HG03025 (cell line): ENCODE measurements around the gene MAGEA4.
"Not testable (repeated sequence)": the region's sequence is repeated elsewhere in the genome, so short reads cannot be mapped to it uniquely, and the experiment has no call there.

Experiments
- ATAC-seq: cut with Tn5 transposase; IDR thresholded peaks from one replicate; pipeline ENCODE4 v1.9.1; 2021; ENCODE audit warnings: mild to moderate bottlenecking, moderate library complexity; ENCODE audit not compliant: unreplicated experiment, low FRiP score

The MAGEA4 gene

GRCh38 chrX:151912780-151913179 is at the start of gene MAGEA4:
Gene MAGEA4 (plus strand): TSS chrX:151912889. CDS start chrX:151923665, 10,776 bp downstream.
- ATAC-seq, result no peak

- ATAC-seq, result no peak
Measured at GRCh38 chrX:151870602-151871001, 42.1 kb upstream of the MAGEA4 start.

GRCh38 chrX:151871244-151871643 is 41.4 kb upstream of the MAGEA4 start:
- ATAC-seq, result no peak

GRCh38 chrX:151873096-151873495 is 39.6 kb upstream of the MAGEA4 start:
- ATAC-seq, result no peak

- ATAC-seq, result no peak
Measured at GRCh38 chrX:151875270-151876026, 37.2 kb upstream of the MAGEA4 start.

DNA sequence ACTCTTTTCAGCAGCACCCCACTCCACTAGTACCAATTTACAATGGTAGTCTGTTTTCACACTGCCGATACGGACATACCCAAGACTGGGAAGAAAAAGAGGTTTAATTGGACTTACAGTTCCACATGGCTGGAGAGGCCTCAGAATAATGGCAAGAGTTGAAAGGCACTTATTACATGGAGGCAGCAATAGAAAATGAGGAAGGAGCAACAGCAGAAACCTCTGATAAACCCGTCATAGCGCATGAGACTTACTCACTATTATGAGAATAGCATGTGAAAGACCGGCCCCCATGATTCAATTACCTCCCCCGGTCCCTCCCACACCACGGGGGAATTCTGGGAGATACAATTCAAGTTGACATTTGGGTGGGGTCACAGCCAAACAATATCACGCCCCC is 34.1 kb upstream of the MAGEA4 start:
- ATAC-seq, result no peak

- ATAC-seq, result no peak
Measured at GRCh38 chrX:151879856-151880255, 32.8 kb upstream of the MAGEA4 start.

DNA sequence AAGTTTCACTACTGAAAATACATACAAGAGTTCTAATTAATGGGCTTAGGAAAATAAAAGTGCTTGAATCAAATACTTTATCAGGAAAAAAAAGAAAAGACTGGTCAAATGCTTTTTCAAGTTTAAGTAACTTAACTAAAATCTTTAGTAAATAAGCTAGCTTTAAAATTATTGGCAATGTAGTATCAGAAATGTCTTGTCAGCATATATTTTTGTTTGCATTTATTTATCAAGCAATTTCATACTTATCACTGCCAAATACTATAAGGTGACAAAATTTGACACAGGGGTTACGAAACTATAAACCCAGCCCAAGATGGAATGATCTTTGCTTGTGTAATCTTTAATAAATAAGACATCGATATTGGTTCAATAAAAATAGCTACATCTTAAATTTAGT is 31.8 kb upstream of the MAGEA4 start:
- no peak for ATAC-seq

GRCh38 chrX:151889421-151889820 is 23.3 kb upstream of the MAGEA4 start:
- no peak for ATAC-seq

- no peak for ATAC-seq
Measured at GRCh38 chrX:151896734-151897474, 15.8 kb upstream of the MAGEA4 start.

DNA sequence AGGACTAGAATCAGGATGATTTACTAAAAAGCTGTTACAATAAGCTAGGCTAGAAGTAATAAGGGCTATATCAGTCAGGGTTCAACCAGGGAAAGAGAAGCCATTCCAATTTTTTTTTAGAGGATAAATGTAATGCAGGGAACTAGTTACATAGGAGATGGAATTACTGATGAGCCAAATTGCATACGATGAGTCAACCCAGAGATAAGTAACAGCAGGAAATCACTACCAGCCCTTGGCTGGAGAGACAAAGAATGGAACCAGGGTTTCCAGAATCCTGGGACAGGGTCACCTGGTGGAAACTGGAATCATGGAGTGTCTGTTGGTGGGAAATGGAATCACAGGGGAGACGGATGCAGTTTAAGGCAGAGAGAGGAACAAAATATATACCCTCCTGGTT is 13.1 kb upstream of the MAGEA4 start:
- ATAC-seq, result no peak

- no peak for ATAC-seq
Measured at GRCh38 chrX:151901826-151902225, 10.9 kb upstream of the MAGEA4 start.

GRCh38 chrX:151902813-151903591 is 9.7 kb upstream of the MAGEA4 start:
- ATAC-seq, result no peak

DNA sequence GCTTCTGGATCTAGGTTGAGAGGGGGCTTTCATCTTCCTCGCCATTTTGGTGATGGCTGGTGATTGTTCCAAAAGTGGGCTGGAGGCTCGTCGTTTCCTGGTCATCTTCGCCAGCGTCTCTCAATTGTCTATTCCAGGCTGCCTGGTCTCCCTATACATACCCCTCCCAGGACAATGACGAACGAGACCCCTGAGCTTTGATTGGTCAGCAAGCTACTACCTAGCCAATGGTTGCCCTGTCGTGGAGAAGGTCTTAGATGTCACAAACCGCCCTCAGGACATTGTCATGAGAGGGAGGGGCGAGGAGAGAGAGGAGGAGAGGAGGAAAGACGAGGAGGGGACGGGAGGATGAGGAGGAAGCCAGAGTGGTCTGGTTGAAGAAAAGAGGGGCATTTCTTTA is 7.7 kb upstream of the MAGEA4 start:
- no peak for ATAC-seq

GRCh38 chrX:151912221-151912620 is 468 bp upstream of the MAGEA4 start:
- no peak for ATAC-seq

GRCh38 chrX:151918736-151919135 is 6.0 kb downstream of the MAGEA4 start:
- ATAC-seq, result not testable (repeated sequence)

GRCh38 chrX:151919610-151920009 is 6.9 kb downstream of the MAGEA4 start:
- no peak for ATAC-seq

DNA sequence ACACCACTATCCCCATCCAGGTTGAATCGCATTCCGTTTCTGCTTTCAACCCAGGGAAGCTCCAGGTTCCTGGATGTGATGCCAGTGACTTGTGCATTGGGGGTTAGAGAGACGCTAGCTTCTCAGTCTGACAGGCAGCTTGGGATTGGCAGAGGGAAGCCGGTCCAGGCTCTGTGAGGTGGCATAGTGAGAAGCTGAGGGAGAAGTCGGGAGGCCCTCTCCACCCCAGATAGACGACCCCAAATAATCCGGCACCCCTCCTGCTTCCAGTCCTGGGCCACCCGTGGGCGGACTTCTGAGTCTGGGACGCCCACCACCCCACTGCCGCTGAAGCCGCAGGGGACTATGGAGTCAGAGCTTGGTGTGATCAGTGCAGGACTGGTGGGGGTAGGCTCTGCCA is 7.4 kb downstream of the MAGEA4 start:
- ATAC-seq, result no peak

- no peak for ATAC-seq
Measured at GRCh38 chrX:151920530-151920929, 7.8 kb downstream of the MAGEA4 start.

DNA sequence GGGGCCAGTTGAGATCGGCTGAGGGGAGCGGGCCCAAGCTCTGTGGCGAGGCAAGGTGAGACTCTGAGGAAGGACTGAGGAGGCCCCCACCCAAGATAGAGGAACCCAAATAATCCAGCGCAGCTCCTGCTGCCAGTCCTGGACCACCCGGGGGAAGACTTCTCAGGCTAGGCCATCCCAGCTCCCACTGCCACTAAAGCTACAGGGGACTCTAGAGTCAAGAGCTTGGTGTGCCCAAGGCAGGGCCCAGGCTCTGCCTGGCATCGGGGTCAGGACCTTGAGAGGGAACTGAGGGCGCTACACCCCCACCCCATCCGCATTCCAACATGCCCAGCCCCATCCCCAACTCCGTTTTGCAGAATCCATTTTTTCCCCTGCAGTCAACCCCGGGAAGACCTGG is 8.6 kb downstream of the MAGEA4 start:
- ATAC-seq, result no peak

DNA sequence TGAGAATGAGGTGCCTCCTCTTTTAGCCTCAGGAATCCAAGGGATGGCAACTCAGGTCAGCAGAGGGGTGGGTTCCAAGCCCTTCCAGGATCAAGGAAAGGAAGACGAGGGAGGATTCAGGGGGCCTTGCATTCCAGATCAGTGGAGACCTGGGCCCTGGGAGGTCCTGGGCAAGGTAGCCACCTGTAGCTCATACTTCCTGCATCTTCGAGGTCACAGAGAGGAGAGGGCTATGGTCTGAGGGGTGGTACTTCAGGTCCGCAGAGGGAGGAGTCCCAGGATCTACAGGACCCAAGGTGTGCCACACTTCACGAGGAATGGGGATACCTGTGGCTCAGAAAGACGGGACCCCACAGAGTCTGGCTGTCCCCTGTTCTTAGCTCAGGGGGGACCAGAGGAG is 9.2 kb downstream of the MAGEA4 start:
- ATAC-seq, result no peak
